ENCODE data around the gene KL. TPM values are rescaled to one million over a fixed set of nuclear protein-coding genes. Genes with fewer than 3 reads are reported as not detected.

The KL gene
- total RNA-seq, 1 experiment from 2014 or later, result 0.28 TPM

DNA sequence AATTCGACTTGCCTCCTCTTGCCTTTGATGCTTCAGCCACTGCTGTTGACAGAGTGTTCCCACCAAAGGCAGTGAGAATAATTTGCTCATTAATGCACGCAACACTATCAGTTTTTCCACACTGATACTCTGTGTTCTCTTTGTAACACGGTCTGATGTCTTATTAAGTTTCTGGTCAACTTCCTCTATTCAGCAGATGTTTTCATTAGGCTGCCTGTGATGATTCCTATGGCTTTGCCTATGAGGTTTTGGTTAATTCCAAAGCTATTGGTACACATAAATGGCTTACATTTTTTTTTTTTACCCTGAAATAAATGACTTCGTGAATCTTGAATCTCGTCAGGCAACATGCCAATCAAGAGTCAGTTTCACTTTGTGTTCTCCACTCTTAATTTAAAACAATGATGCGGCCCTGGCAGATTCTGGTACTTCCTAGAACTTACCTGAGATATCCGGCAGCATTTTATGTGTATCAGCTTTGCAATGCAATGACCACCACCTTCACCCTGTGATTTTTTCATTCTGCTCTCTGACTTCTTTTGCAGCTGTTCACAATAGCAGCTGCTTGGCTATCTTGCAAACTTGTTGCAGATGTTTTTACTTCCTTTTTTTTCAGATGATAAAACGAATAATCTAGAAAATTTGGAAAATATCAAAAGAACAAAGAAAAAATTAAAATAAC lies 27.5 kb upstream of the KL start:
- ChIA-PET POLR2A (no interaction called here), CTCF (no interaction called here)

GRCh38 chr13:32989290-32989667 lies 26.9 kb upstream of the KL start:
- in situ Hi-C loops (cut with HindIII; ENCODE audit: low pct_unique_long_range_greater_than_20kb, low sequenced_read_pairs), result no loop called here
- intact Hi-C loops (cut with micrococcal nuclease; ENCODE audit: unreplicated experiment), result no loop called here
- DNase-seq (ENCODE audit: low read depth, low spot score) (no peak), ATAC-seq (no peak)
- ChIA-PET CTCF (no interaction called here), POLR2A (no interaction called here)
- no peaks in the 10 kb centered on the region for H3K27me3 ChIP-seq (ENCODE audit: control insufficient read depth, insufficient read depth, low read length)
- no TSS peak for BruUV-seq (replicated peaks)
- H3K4me1 ChIP-seq (ENCODE audit: control insufficient read depth, insufficient read depth, low read length), result no peaks in the 10 kb centered on the region
- H3K9me3 ChIP-seq (ENCODE audit: control insufficient read depth, insufficient read depth, low read depth, low read length), result no peaks in the 10 kb centered on the region
- H3K36me3 ChIP-seq (ENCODE audit: control insufficient read depth, insufficient read depth, low read length), result no peaks in the 10 kb centered on the region
- TF ChIP-seq SIN3A (IDR thresholded peaks at IDR 0.05; ENCODE audit: borderline replicate concordance, insufficient read depth, low read depth, low read length) (no peak), POLR2AphosphoS5 (IDR thresholded peaks at IDR 0.05; ENCODE audit: low read depth, low read length) (no peak), CTCF (IDR thresholded peaks at IDR 0.05) (no peak), TCF7L2 (IDR thresholded peaks at IDR 0.05; ENCODE audit: low read depth, low read length) (no peak)
- TF ChIP-seq, protein P1, sequence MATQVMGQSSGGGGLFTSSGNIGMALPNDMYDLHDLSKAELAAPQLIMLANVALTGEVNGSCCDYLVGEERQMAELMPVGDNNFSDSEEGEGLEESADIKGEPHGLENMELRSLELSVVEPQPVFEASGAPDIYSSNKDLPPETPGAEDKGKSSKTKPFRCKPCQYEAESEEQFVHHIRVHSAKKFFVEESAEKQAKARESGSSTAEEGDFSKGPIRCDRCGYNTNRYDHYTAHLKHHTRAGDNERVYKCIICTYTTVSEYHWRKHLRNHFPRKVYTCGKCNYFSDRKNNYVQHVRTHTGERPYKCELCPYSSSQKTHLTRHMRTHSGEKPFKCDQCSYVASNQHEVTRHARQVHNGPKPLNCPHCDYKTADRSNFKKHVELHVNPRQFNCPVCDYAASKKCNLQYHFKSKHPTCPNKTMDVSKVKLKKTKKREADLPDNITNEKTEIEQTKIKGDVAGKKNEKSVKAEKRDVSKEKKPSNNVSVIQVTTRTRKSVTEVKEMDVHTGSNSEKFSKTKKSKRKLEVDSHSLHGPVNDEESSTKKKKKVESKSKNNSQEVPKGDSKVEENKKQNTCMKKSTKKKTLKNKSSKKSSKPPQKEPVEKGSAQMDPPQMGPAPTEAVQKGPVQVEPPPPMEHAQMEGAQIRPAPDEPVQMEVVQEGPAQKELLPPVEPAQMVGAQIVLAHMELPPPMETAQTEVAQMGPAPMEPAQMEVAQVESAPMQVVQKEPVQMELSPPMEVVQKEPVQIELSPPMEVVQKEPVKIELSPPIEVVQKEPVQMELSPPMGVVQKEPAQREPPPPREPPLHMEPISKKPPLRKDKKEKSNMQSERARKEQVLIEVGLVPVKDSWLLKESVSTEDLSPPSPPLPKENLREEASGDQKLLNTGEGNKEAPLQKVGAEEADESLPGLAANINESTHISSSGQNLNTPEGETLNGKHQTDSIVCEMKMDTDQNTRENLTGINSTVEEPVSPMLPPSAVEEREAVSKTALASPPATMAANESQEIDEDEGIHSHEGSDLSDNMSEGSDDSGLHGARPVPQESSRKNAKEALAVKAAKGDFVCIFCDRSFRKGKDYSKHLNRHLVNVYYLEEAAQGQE (IDR thresholded peaks at IDR 0.05; ENCODE audit: insufficient read depth in 1 of 2, low read depth in 2 of 2, low read length in 1 of 2), result no peak
- H3K4me3 ChIP-seq (ENCODE audit: low read depth in 2 of 2, low read length in 2 of 2), result no peak overlapping the region
- H3K27ac ChIP-seq (ENCODE audit: low read length), result no peak overlapping the region

More for the DNA sequence above, 27.5 kb upstream of the KL start:
- Histone ChIP-seq H3K4me3 (ENCODE audit: low read depth in 2 of 2, low read length in 2 of 2) (no peak overlapping the region), H3K36me3 (ENCODE audit: control insufficient read depth, insufficient read depth, low read length) (no peaks in the 10 kb centered on the region), H3K27me3 (ENCODE audit: control insufficient read depth, insufficient read depth, low read length) (no peaks in the 10 kb centered on the region), H3K27ac (ENCODE audit: low read length) (no peak overlapping the region), H3K4me1 (ENCODE audit: control insufficient read depth, insufficient read depth, low read length) (no peaks in the 10 kb centered on the region), H3K9me3 (ENCODE audit: control insufficient read depth, insufficient read depth, low read depth, low read length) (no peaks in the 10 kb centered on the region)
- in situ Hi-C loops (cut with HindIII; ENCODE audit: low pct_unique_long_range_greater_than_20kb, low sequenced_read_pairs), result no loop called here
- TF ChIP-seq, protein P1 (IDR thresholded peaks at IDR 0.05; ENCODE audit: insufficient read depth in 1 of 2, low read depth in 2 of 2, low read length in 1 of 2), result no peak
- TF ChIP-seq CTCF (IDR thresholded peaks at IDR 0.05), result no peak
- no peak for TF ChIP-seq TCF7L2 (IDR thresholded peaks at IDR 0.05; ENCODE audit: low read depth, low read length)
- TF ChIP-seq POLR2AphosphoS5 (IDR thresholded peaks at IDR 0.05; ENCODE audit: low read depth, low read length), result no peak
- intact Hi-C loops (cut with micrococcal nuclease; ENCODE audit: unreplicated experiment), result no loop called here
- ATAC-seq (no peak), DNase-seq (ENCODE audit: low read depth, low spot score) (no peak)
- BruUV-seq (replicated peaks), result no TSS peak

Data from Panc1 (cell line).